CD4-positive, alpha-beta T cell treated with Interleukin-10 for 1 hour (primary cell): Measurements from ENCODE around the gene VTCN1.
"Not testable (repeated sequence)": the region's sequence is repeated elsewhere in the genome, so short reads cannot be mapped to it uniquely, and the experiment has no call there.

Experiments used
- DNase-seq: peaks from one replicate; pipeline ENCODE4 v3.0.0-alpha.2; 2020

Gene VTCN1

GRCh38 chr1:117210831-117211261 lies at the start of gene VTCN1:
TSS of gene VTCN1 (minus strand) at chr1:117210927. CDS start at chr1:117210855, 72 bp downstream.
- DNase-seq = no peak

- DNase-seq = no peak
Observed at GRCh38 chr1:117258791-117259190, 48.1 kb upstream of the VTCN1 start.

GRCh38 chr1:117258075-117258474 lies 47.3 kb upstream of the VTCN1 start:
- DNase-seq = not testable (repeated sequence)

GRCh38 chr1:117257291-117257690 lies 46.6 kb upstream of the VTCN1 start:
- DNase-seq = no peak

GRCh38 chr1:117250061-117250606 lies 39.4 kb upstream of the VTCN1 start:
- DNase-seq = no peak

GRCh38 chr1:117244971-117245370 lies 34.2 kb upstream of the VTCN1 start:
- DNase-seq = no peak

- DNase-seq = no peak
Observed at GRCh38 chr1:117244306-117244705, 33.6 kb upstream of the VTCN1 start.

- no peak for DNase-seq
Observed at GRCh38 chr1:117241512-117241911, 30.8 kb upstream of the VTCN1 start.

GRCh38 chr1:117240547-117240946 lies 29.8 kb upstream of the VTCN1 start:
- DNase-seq = no peak

- no peak for DNase-seq
Observed at GRCh38 chr1:117239467-117239866, 28.7 kb upstream of the VTCN1 start.

GRCh38 chr1:117237726-117238381 lies 27.1 kb upstream of the VTCN1 start:
- no peak for DNase-seq

GRCh38 chr1:117235863-117236465 lies 25.2 kb upstream of the VTCN1 start:
- DNase-seq = no peak

GRCh38 chr1:117232531-117232930 lies 21.8 kb upstream of the VTCN1 start:
- DNase-seq = no peak

- DNase-seq = no peak
Observed at GRCh38 chr1:117231748-117232373, 21.1 kb upstream of the VTCN1 start.

- DNase-seq = no peak
Observed at GRCh38 chr1:117231312-117231711, 20.6 kb upstream of the VTCN1 start.

GRCh38 chr1:117229217-117229616 lies 18.5 kb upstream of the VTCN1 start:
- DNase-seq = no peak

- DNase-seq = no peak
Observed at GRCh38 chr1:117225931-117226330, 15.2 kb upstream of the VTCN1 start.

- DNase-seq = no peak
Observed at GRCh38 chr1:117216718-117217117, 6.0 kb upstream of the VTCN1 start.

GRCh38 chr1:117215733-117216462 lies 5.2 kb upstream of the VTCN1 start:
- no peak for DNase-seq

- no peak for DNase-seq
Observed at GRCh38 chr1:117215019-117215418, 4.3 kb upstream of the VTCN1 start.

- no peak for DNase-seq
Observed at GRCh38 chr1:117213046-117213445, 2.3 kb upstream of the VTCN1 start.

- no peak for DNase-seq
Observed at GRCh38 chr1:117210386-117210785, 341 bp downstream of the VTCN1 start.

- no peak for DNase-seq
Observed at GRCh38 chr1:117209094-117209493, 1.6 kb downstream of the VTCN1 start.
